GM23338 (cell line): ENCODE results near the gene ST8SIA4. TPM values are rescaled to one million over a fixed set of nuclear protein-coding genes. Genes with fewer than 3 reads are reported as not detected.

Source experiments
- ATAC-seq: fragments of 200-7000 bp; cut with Tn5 transposase; 3 replicates; pipeline ENCODE4 v1.9.1; 2020
- DNase-seq: peaks from one replicate; pipeline ENCODE4 v3.0.0-alpha.2; 2015; ENCODE audit warnings: low spot score
- H2AFZ ChIP-seq: fragments of 200-600 bp; sonication (generic); 2 replicates; pipeline ENCODE4 v1.8.0; 2016; ENCODE audit warnings: antibody characterized with exemption, mild to moderate bottlenecking, moderate library complexity
- H3F3A ChIP-seq: fragments of 200-600 bp; sonication (generic); replicated peaks from 2 replicates; pipeline ENCODE4 v1.8.0; 2017; ENCODE audit warnings: antibody characterized with exemption, mixed run types, low read depth
- H3K27ac ChIP-seq: fragments of 200-600 bp; sonication (generic); 2 replicates; pipeline ENCODE4 v1.6.1; 2016; ENCODE audit warnings: low read depth
- H3K27me3 ChIP-seq: fragments of 200-600 bp; sonication (generic); 2 replicates; pipeline ENCODE4 v1.8.0; 2016; ENCODE audit warnings: mild to moderate bottlenecking, mixed run types, moderate library complexity; ENCODE audit not compliant: insufficient read depth
- H3K36me3 ChIP-seq: fragments of 200-600 bp; sonication (generic); 2 replicates; pipeline ENCODE4 v1.8.0; 2016; ENCODE audit warnings: mild to moderate bottlenecking; ENCODE audit not compliant: insufficient read depth
- H3K4me1 ChIP-seq: fragments of 200-600 bp; sonication (generic); 2 replicates; pipeline ENCODE4 v1.8.0; 2016; ENCODE audit warnings: mild to moderate bottlenecking, moderate library complexity; ENCODE audit not compliant: insufficient read depth
- H3K4me2 ChIP-seq: fragments of 200-600 bp; sonication (generic); 2 replicates; pipeline ENCODE4 v1.7.1; 2017; ENCODE audit warnings: mixed run types
- H3K4me3 ChIP-seq: fragments of 200-600 bp; sonication (generic); 2 replicates; pipeline ENCODE4 v1.6.1; 2016; ENCODE audit warnings: mixed run types
- H3K79me2 ChIP-seq: fragments of 200-600 bp; sonication (generic); replicated peaks from 2 replicates; pipeline ENCODE4 v1.8.0; 2017; ENCODE audit warnings: mild to moderate bottlenecking; ENCODE audit not compliant: insufficient read depth
- H3K9me2 ChIP-seq: fragments of 200-600 bp; sonication (generic); 2 replicates; pipeline ENCODE4 v1.8.0; 2017; ENCODE audit not compliant: insufficient read depth
- H4K20me1 ChIP-seq: fragments of 200-600 bp; sonication (generic); replicated peaks from 2 replicates; pipeline ENCODE4 v1.8.0; 2017; ENCODE audit warnings: mild to moderate bottlenecking; ENCODE audit not compliant: insufficient read depth
- H3K27ac Mint-ChIP-seq: 2 replicates; pipeline ENCODE4 v1.8.0; 2020; ENCODE audit warnings: inconsistent platforms, mild to moderate bottlenecking, moderate library complexity, mixed read lengths
- H3K27me3 Mint-ChIP-seq: 3 replicates; pipeline ENCODE4 v1.8.0; 2022; ENCODE audit warnings: low read depth, mild to moderate bottlenecking, moderate library complexity, mixed read lengths, inconsistent platforms; ENCODE audit not compliant: insufficient read depth, poor library complexity
- H3K36me3 Mint-ChIP-seq: 3 replicates; pipeline ENCODE4 v1.8.0; 2021; ENCODE audit warnings: low read depth, mild to moderate bottlenecking, inconsistent platforms, moderate library complexity, mixed read lengths
- H3K4me1 Mint-ChIP-seq: 3 replicates; pipeline ENCODE4 v1.8.0; 2020; ENCODE audit warnings: mild to moderate bottlenecking, inconsistent platforms, mixed read lengths
- H3K4me3 Mint-ChIP-seq: 3 replicates; pipeline ENCODE4 v1.8.0; 2021; ENCODE audit warnings: moderate library complexity, mild to moderate bottlenecking, inconsistent platforms, mixed read lengths
- H3K9me3 Mint-ChIP-seq: 3 replicates; pipeline ENCODE4 v1.8.0; 2020; ENCODE audit warnings: moderate library complexity, mild to moderate bottlenecking, inconsistent platforms, mixed read lengths
- CREB1 ChIP-seq: fragments of 250-450 bp; sonication (Bioruptor Pico); IDR thresholded peaks from 2 replicates; pipeline ENCODE4 v1.5.0; 2020; ENCODE audit warnings: low read depth, mild to moderate bottlenecking, moderate library complexity
- EZH2 ChIP-seq: fragments of 200-600 bp; sonication (generic); IDR thresholded peaks from one replicate; pipeline ENCODE4 v1.8.0; 2017; ENCODE audit warnings: antibody characterized with exemption, mild to moderate bottlenecking, low read depth; ENCODE audit not compliant: unreplicated experiment
- EZH2phosphoT487 ChIP-seq: fragments of 200-600 bp; sonication (generic); IDR thresholded peaks from one replicate; pipeline ENCODE4 v1.8.1; 2018; ENCODE audit warnings: antibody characterized with exemption; ENCODE audit not compliant: unreplicated experiment
- JUNB ChIP-seq: IDR thresholded peaks from one replicate; pipeline ENCODE4 v1.6.1; 2016; ENCODE audit warnings: antibody characterized with exemption; ENCODE audit not compliant: unreplicated experiment
- NANOG ChIP-seq: IDR thresholded peaks from 2 replicates; pipeline ENCODE4 v1.6.1; 2016; ENCODE audit warnings: antibody characterized with exemption, borderline replicate concordance
- POLR2AphosphoS5 ChIP-seq: IDR thresholded peaks from 2 replicates; pipeline ENCODE4 v1.6.1; 2016; ENCODE audit warnings: antibody characterized with exemption, low read depth
- STAT1 ChIP-seq: IDR thresholded peaks from one replicate; pipeline ENCODE4 v1.6.1; 2016; ENCODE audit warnings: antibody characterized with exemption; ENCODE audit not compliant: unreplicated experiment
- ZNF114 ChIP-seq: fragments of 250-450 bp; sonication (Bioruptor Pico); IDR thresholded peaks from 2 replicates; pipeline ENCODE4 v1.5.0; 2020; ENCODE audit warnings: mild to moderate bottlenecking, moderate library complexity
- ZNF331 ChIP-seq: fragments of 250-450 bp; sonication (Bioruptor Pico); IDR thresholded peaks from 2 replicates; pipeline ENCODE4 v1.5.0; 2020; ENCODE audit warnings: low read depth, mild to moderate bottlenecking, moderate library complexity
- polyA plus RNA-seq: library from polyadenylated mRNA; unstranded; fragments of >200 nt; fragmentation: Nextera tagmentation; extraction: Ambion mirVana; gene quantifications from 2 replicates; pipeline ENCODE4 v1.2.1, GENCODE V29; 2016
- total RNA-seq: library from RNA; depleted of rRNA; stranded (reverse); fragments of >200 nt; shearing (Covaris generic); gene quantifications from 2 replicates; pipeline ENCODE4 v1.2.3, GENCODE V29; 2014
- TF ChIP-seq, protein P1 (sequence below): fragments of 250-450 bp; sonication (Bioruptor Pico); IDR thresholded peaks from 2 replicates; pipeline ENCODE4 v1.5.0; 2020; ENCODE audit warnings: mild to moderate bottlenecking, moderate library complexity
- TF ChIP-seq, protein P2 (sequence below), 2 experiments: fragments of 200-600 bp in 1 of 2; sonication (generic) in 1 of 2; conservative IDR thresholded peaks; 2 replicates each; pipeline versions ENCODE4 v1.5.1 to v1.6.1; 2016 to 2017; ENCODE audit warnings: antibody characterized with exemption in 2 of 2, low read depth in 2 of 2, mild to moderate bottlenecking in 2 of 2, moderate library complexity in 1 of 2
- TF ChIP-seq, protein P3 (sequence below): IDR thresholded peaks from one replicate; pipeline ENCODE4 v1.6.1; 2018; ENCODE audit warnings: antibody characterized with exemption; ENCODE audit not compliant: unreplicated experiment

Gene ST8SIA4
- total and polyA plus RNA-seq, 2 experiments from 2014 or later: 0.11 to 0.28 TPM

DNA sequence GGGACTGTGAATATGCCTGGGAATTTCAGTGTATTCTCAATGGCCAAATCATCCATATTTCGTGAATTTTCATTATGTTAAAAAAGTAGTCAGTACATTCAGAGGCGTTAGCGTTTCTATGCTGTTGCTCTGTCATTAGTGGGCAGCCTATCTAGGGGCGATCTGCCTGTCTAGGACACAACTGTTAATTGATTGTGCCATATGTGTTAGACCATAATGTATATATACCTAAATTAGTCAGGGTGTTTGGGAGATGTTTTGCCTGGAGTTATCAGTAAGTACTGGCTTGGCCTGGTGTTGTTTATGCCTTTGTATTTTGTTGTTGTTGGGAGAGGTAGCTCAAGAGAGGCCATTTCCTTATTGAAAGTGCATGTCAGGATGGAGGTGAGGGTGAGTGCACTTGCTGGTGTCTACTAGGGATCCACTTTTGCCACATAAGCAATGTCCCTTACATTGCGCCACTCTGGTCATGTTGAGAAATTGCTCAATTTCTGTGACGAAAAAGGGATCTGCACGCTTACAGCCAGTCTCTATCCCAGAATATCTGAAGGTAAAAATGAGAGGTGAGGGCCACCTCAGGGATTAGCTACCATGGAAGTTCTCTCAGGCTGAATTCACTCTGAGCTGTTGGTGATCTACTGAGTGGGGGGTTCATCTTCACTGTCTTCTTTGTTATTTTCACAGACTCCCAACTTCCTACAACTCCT, 123.3 kb downstream of the ST8SIA4 start:
- peak overlapping the region; percentile 58; the same call in 1 of the 2 replicates for H2AFZ ChIP-seq
- Mint-ChIP-seq H3K4me1 (peaks cover 18% of the 10 kb centered on the region), H3K4me3 (no peak overlapping the region), H3K27me3 (peaks cover 2% of the 10 kb centered on the region), H3K9me3 (peaks cover 14% of the 10 kb centered on the region; the same call in 2 of the 3 replicates), H3K27ac (no peak overlapping the region), H3K36me3 (peaks cover 13% of the 10 kb centered on the region)
- peaks cover 6% of the 10 kb centered on the region; the same call in 1 of the 2 replicates for H3K4me1 ChIP-seq
- H3K79me2 ChIP-seq: no peaks in the 10 kb centered on the region
- no peaks in the 10 kb centered on the region for H3K27me3 ChIP-seq
- no peak overlapping the region for H3K4me2 ChIP-seq
- TF ChIP-seq, protein P1, sequence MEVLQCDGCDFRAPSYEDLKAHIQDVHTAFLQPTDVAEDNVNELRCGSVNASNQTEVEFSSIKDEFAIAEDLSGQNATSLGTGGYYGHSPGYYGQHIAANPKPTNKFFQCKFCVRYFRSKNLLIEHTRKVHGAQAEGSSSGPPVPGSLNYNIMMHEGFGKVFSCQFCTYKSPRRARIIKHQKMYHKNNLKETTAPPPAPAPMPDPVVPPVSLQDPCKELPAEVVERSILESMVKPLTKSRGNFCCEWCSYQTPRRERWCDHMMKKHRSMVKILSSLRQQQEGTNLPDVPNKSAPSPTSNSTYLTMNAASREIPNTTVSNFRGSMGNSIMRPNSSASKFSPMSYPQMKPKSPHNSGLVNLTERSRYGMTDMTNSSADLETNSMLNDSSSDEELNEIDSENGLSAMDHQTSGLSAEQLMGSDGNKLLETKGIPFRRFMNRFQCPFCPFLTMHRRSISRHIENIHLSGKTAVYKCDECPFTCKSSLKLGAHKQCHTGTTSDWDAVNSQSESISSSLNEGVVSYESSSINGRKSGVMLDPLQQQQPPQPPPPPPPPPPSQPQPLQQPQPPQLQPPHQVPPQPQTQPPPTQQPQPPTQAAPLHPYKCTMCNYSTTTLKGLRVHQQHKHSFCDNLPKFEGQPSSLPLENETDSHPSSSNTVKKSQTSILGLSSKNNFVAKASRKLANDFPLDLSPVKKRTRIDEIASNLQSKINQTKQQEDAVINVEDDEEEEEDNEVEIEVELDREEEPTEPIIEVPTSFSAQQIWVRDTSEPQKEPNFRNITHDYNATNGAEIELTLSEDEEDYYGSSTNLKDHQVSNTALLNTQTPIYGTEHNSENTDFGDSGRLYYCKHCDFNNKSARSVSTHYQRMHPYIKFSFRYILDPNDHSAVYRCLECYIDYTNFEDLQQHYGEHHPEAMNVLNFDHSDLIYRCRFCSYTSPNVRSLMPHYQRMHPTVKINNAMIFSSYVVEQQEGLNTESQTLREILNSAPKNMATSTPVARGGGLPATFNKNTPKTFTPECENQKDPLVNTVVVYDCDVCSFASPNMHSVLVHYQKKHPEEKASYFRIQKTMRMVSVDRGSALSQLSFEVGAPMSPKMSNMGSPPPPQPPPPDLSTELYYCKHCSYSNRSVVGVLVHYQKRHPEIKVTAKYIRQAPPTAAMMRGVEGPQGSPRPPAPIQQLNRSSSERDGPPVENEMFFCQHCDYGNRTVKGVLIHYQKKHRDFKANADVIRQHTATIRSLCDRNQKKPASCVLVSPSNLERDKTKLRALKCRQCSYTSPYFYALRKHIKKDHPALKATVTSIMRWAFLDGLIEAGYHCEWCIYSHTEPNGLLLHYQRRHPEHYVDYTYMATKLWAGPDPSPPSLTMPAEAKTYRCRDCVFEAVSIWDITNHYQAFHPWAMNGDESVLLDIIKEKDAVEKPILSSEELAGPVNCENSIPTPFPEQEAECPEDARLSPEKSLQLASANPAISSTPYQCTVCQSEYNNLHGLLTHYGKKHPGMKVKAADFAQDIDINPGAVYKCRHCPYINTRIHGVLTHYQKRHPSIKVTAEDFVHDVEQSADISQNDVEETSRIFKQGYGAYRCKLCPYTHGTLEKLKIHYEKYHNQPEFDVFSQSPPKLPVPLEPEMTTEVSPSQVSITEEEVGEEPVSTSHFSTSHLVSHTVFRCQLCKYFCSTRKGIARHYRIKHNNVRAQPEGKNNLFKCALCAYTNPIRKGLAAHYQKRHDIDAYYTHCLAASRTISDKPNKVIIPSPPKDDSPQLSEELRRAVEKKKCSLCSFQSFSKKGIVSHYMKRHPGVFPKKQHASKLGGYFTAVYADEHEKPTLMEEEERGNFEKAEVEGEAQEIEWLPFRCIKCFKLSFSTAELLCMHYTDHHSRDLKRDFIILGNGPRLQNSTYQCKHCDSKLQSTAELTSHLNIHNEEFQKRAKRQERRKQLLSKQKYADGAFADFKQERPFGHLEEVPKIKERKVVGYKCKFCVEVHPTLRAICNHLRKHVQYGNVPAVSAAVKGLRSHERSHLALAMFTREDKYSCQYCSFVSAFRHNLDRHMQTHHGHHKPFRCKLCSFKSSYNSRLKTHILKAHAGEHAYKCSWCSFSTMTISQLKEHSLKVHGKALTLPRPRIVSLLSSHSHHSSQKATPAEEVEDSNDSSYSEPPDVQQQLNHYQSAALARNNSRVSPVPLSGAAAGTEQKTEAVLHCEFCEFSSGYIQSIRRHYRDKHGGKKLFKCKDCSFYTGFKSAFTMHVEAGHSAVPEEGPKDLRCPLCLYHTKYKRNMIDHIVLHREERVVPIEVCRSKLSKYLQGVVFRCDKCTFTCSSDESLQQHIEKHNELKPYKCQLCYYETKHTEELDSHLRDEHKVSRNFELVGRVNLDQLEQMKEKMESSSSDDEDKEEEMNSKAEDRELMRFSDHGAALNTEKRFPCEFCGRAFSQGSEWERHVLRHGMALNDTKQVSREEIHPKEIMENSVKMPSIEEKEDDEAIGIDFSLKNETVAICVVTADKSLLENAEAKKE: no peak
- no peak for TF ChIP-seq EZH2
- no peak for TF ChIP-seq STAT1
- no peak for TF ChIP-seq NANOG
- no peak for TF ChIP-seq CREB1 (CRISPR knock-in tag)
- no peak for TF ChIP-seq ZNF114
- TF ChIP-seq ZNF331 (CRISPR knock-in tag): no peak
- TF ChIP-seq, protein P2, sequence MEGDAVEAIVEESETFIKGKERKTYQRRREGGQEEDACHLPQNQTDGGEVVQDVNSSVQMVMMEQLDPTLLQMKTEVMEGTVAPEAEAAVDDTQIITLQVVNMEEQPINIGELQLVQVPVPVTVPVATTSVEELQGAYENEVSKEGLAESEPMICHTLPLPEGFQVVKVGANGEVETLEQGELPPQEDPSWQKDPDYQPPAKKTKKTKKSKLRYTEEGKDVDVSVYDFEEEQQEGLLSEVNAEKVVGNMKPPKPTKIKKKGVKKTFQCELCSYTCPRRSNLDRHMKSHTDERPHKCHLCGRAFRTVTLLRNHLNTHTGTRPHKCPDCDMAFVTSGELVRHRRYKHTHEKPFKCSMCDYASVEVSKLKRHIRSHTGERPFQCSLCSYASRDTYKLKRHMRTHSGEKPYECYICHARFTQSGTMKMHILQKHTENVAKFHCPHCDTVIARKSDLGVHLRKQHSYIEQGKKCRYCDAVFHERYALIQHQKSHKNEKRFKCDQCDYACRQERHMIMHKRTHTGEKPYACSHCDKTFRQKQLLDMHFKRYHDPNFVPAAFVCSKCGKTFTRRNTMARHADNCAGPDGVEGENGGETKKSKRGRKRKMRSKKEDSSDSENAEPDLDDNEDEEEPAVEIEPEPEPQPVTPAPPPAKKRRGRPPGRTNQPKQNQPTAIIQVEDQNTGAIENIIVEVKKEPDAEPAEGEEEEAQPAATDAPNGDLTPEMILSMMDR (conservative IDR thresholded peaks at IDR 0.05; ENCODE audit: low read depth in 2 of 2): no peak
- TF ChIP-seq JUNB: no peak
- TF ChIP-seq POLR2AphosphoS5: no peak
- no peak for TF ChIP-seq EZH2phosphoT487
- TF ChIP-seq, protein P3, sequence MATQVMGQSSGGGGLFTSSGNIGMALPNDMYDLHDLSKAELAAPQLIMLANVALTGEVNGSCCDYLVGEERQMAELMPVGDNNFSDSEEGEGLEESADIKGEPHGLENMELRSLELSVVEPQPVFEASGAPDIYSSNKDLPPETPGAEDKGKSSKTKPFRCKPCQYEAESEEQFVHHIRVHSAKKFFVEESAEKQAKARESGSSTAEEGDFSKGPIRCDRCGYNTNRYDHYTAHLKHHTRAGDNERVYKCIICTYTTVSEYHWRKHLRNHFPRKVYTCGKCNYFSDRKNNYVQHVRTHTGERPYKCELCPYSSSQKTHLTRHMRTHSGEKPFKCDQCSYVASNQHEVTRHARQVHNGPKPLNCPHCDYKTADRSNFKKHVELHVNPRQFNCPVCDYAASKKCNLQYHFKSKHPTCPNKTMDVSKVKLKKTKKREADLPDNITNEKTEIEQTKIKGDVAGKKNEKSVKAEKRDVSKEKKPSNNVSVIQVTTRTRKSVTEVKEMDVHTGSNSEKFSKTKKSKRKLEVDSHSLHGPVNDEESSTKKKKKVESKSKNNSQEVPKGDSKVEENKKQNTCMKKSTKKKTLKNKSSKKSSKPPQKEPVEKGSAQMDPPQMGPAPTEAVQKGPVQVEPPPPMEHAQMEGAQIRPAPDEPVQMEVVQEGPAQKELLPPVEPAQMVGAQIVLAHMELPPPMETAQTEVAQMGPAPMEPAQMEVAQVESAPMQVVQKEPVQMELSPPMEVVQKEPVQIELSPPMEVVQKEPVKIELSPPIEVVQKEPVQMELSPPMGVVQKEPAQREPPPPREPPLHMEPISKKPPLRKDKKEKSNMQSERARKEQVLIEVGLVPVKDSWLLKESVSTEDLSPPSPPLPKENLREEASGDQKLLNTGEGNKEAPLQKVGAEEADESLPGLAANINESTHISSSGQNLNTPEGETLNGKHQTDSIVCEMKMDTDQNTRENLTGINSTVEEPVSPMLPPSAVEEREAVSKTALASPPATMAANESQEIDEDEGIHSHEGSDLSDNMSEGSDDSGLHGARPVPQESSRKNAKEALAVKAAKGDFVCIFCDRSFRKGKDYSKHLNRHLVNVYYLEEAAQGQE: no peak
- no peak overlapping the region for H3K4me3 ChIP-seq
- H3K36me3 ChIP-seq: no peaks in the 10 kb centered on the region
- DNase-seq (no peak), ATAC-seq (no peak)
- no peaks in the 10 kb centered on the region for H4K20me1 ChIP-seq
- no peaks in the 10 kb centered on the region for H3K9me2 ChIP-seq
- no peaks in the 10 kb centered on the region for H3F3A ChIP-seq
- H3K27ac ChIP-seq: no peak overlapping the region
